H9 (cell line): ENCODE data around the gene PCDHGA2. TPM values are rescaled to one million over a fixed set of nuclear protein-coding genes. Genes with fewer than 3 reads are reported as not detected.

Experiments used
- DNase-seq: peaks from one replicate; pipeline ENCODE4 v3.0.0-alpha.2; 2017
- H2AFZ ChIP-seq: one replicate; pipeline ENCODE4 v1.6.1; 2013; ENCODE audit warnings: mild to moderate bottlenecking, low read length, control low read depth, moderate library complexity
- H2AK5ac ChIP-seq: 2 replicates; pipeline ENCODE4 v1.6.1; 2013; ENCODE audit warnings: low read length, control low read depth, mixed read lengths; ENCODE audit not compliant: insufficient read length
- H2BK120ac ChIP-seq: one replicate; pipeline ENCODE4 v1.6.1; 2013; ENCODE audit warnings: low read depth, mild to moderate bottlenecking, low read length, control low read depth, inconsistent platforms; ENCODE audit not compliant: poor library complexity, severe bottlenecking
- H2BK12ac ChIP-seq: 2 replicates; pipeline ENCODE4 v1.6.1; 2013; ENCODE audit warnings: low read length, control low read depth, mixed read lengths, low read depth; ENCODE audit not compliant: insufficient read length
- H2BK15ac ChIP-seq: 2 replicates; pipeline ENCODE4 v1.6.1; 2013; ENCODE audit warnings: low read depth, low read length, control low read depth
- H2BK20ac ChIP-seq: one replicate; pipeline ENCODE4 v1.6.1; 2013; ENCODE audit warnings: low read depth, mild to moderate bottlenecking, low read length, control low read depth, inconsistent platforms; ENCODE audit not compliant: poor library complexity, severe bottlenecking
- H2BK5ac ChIP-seq: 2 replicates; pipeline ENCODE4 v1.6.1; 2013; ENCODE audit warnings: low read length, control low read depth, mixed read lengths; ENCODE audit not compliant: insufficient read length
- H3K14ac ChIP-seq: 2 replicates; pipeline ENCODE4 v1.6.1; 2013; ENCODE audit warnings: low read length, control low read depth; ENCODE audit not compliant: insufficient read depth
- H3K18ac ChIP-seq: 2 replicates; pipeline ENCODE4 v1.6.1; 2013; ENCODE audit warnings: low read depth, mild to moderate bottlenecking, mixed read lengths, low read length, control low read depth; ENCODE audit not compliant: insufficient read length
- H3K23ac ChIP-seq: 2 replicates; pipeline ENCODE4 v1.6.1; 2013; ENCODE audit warnings: low read length, control low read depth, mixed read lengths, low read depth; ENCODE audit not compliant: insufficient read length
- H3K23me2 ChIP-seq: 2 replicates; pipeline ENCODE4 v1.6.1; 2013; ENCODE audit warnings: low read depth, mild to moderate bottlenecking, mixed read lengths, low read length, control low read depth; ENCODE audit not compliant: insufficient read length, poor library complexity, severe bottlenecking
- H3K27ac ChIP-seq: 2 replicates; pipeline ENCODE4 v1.5.1; 2013; ENCODE audit warnings: low read length, control low read depth, mixed read lengths, low read depth; ENCODE audit not compliant: insufficient read length
- H3K27me3 ChIP-seq: 2 replicates; pipeline ENCODE4 v1.6.1; 2013; ENCODE audit warnings: low read length, control low read depth, inconsistent platforms; ENCODE audit not compliant: insufficient read depth
- H3K4ac ChIP-seq: 2 replicates; pipeline ENCODE4 v1.6.1; 2013; ENCODE audit warnings: low read depth, mild to moderate bottlenecking, control low read depth, inconsistent platforms, low read length, moderate library complexity
- H3K4me1 ChIP-seq: 2 replicates; pipeline ENCODE4 v1.6.1; 2013; ENCODE audit warnings: low read length, control low read depth, inconsistent platforms; ENCODE audit not compliant: insufficient read depth
- H3K4me2 ChIP-seq: 2 replicates; pipeline ENCODE4 v1.6.1; 2013; ENCODE audit warnings: low read length, control low read depth, mixed read lengths; ENCODE audit not compliant: insufficient read length, insufficient read depth
- H3K56ac ChIP-seq: 2 replicates; pipeline ENCODE4 v1.6.1; 2013; ENCODE audit warnings: low read depth, mild to moderate bottlenecking, mixed read lengths, low read length, control low read depth; ENCODE audit not compliant: insufficient read length
- H3K79me1 ChIP-seq: 2 replicates; pipeline ENCODE4 v1.6.1; 2013; ENCODE audit warnings: low read depth, mild to moderate bottlenecking, moderate library complexity, low read length, control low read depth, inconsistent platforms; ENCODE audit not compliant: insufficient read depth, poor library complexity, severe bottlenecking
- H3K79me2 ChIP-seq: 2 replicates; pipeline ENCODE4 v1.6.1; 2013; ENCODE audit warnings: low read length, control low read depth, inconsistent platforms; ENCODE audit not compliant: insufficient read depth
- H3K9ac ChIP-seq: 2 replicates; pipeline ENCODE4 v1.6.1; 2013; ENCODE audit warnings: low read length, control low read depth, mixed read lengths; ENCODE audit not compliant: insufficient read length; ENCODE audit errors: extremely low read depth
- H3K9me3 ChIP-seq: one replicate; pipeline ENCODE4 v1.6.1; 2013; ENCODE audit warnings: low read depth, low read length, inconsistent platforms; ENCODE audit not compliant: control insufficient read depth
- H3T11ph ChIP-seq: one replicate; pipeline ENCODE4 v1.6.1; 2013; ENCODE audit warnings: mild to moderate bottlenecking, low read length, control low read depth, inconsistent platforms
- H4K20me1 ChIP-seq: one replicate; pipeline ENCODE4 v1.6.1; 2013; ENCODE audit not compliant: control insufficient read depth, insufficient read length, insufficient read depth
- H4K5ac ChIP-seq: 2 replicates; pipeline ENCODE4 v1.6.1; 2013; ENCODE audit warnings: low read depth, mild to moderate bottlenecking, mixed read lengths, low read length, control low read depth; ENCODE audit not compliant: insufficient read length
- H4K8ac ChIP-seq: replicated peaks from 2 replicates; pipeline ENCODE4 v1.6.1; 2013; ENCODE audit warnings: low read length, control low read depth, mixed read lengths, low read depth; ENCODE audit not compliant: insufficient read length
- H4K91ac ChIP-seq: 2 replicates; pipeline ENCODE4 v1.6.1; 2013; ENCODE audit warnings: low read depth, mild to moderate bottlenecking, moderate library complexity, mixed read lengths, low read length, control low read depth; ENCODE audit not compliant: insufficient read length
- H3K27ac Mint-ChIP-seq, 3 experiments: 2 replicates in 2 of 3; 3 replicates in 1 of 3; pipeline ENCODE4 v1.8.0; 2020 to 2021; ENCODE audit warnings: mixed read lengths in 3 of 3, mild to moderate bottlenecking in 1 of 3, moderate library complexity in 1 of 3
- H3K27me3 Mint-ChIP-seq: 2 replicates; pipeline ENCODE4 v1.8.0; 2021; ENCODE audit warnings: low read depth, mild to moderate bottlenecking, moderate library complexity, mixed read lengths
- H3K36me3 Mint-ChIP-seq, 3 experiments: 2 replicates in 2 of 3; 3 replicates in 1 of 3; pipeline ENCODE4 v1.8.0; 2020 to 2021; ENCODE audit warnings: low read depth in 3 of 3, mixed read lengths in 3 of 3; ENCODE audit not compliant: insufficient read depth in 1 of 3
- H3K4me1 Mint-ChIP-seq, 2 experiments: 2 replicates each; pipeline ENCODE4 v1.8.0; 2020; ENCODE audit warnings: mixed read lengths in 2 of 2
- H3K4me3 Mint-ChIP-seq, 2 experiments: 2 replicates in 1 of 2; 3 replicates in 1 of 2; pipeline ENCODE4 v1.8.0; 2020 to 2021; ENCODE audit warnings: mild to moderate bottlenecking in 2 of 2, mixed read lengths in 2 of 2, moderate library complexity in 1 of 2
- H3K9me3 Mint-ChIP-seq, 2 experiments: 2 replicates in 1 of 2; 3 replicates in 1 of 2; pipeline ENCODE4 v1.8.0; 2020; ENCODE audit warnings: mild to moderate bottlenecking in 2 of 2, mixed read lengths in 2 of 2, moderate library complexity in 1 of 2
- CTCF ChIP-seq: fragments of 200-600 bp; sonication (generic); conservative IDR thresholded peaks from 3 replicates; pipeline ENCODE4 v1.8.0; 2021; ENCODE audit warnings: antibody characterized with exemption, mild to moderate bottlenecking
- WGBS: extraction: QIAGEN DNeasy Blood & Tissue Kit; methylation state at CpG from one replicate; pipeline ENCODE4 v1.1.7; 2013; ENCODE audit warnings: missing lambda C conversion rate, low lambda C conversion rate, mixed read lengths; ENCODE audit not compliant: insufficient read length; ENCODE audit errors: extremely low coverage; 5-methylcytosine and 5-hydroxymethylcytosine counted together
- total RNA-seq: library from RNA; stranded (reverse); gene quantifications from 2 replicates; pipeline ENCODE4 v1.2.1, GENCODE V29; 2021

Gene PCDHGA2
- total RNA-seq, 1 experiment from 2014 or later, result 0.90 TPM

- H4K20me1 ChIP-seq, result no peaks in the 10 kb centered on the region
- peaks cover 14 to 50% of the 10 kb centered on the region in 2 experiments; a peak in 4 of 5 replicates for H3K9me3 Mint-ChIP-seq
- no peak within 1 kb of the TSS for H3K14ac ChIP-seq
- no peak for DNase-seq
- TF ChIP-seq CTCF, result no peak
- H3K79me2 ChIP-seq, result no peaks in the 10 kb centered on the region; the same call in 1 of the 2 replicates
- no peak within 1 kb of the TSS for H4K91ac ChIP-seq
- H3K27me3 Mint-ChIP-seq, result no peaks in the 10 kb centered on the region
- no peak within 1 kb of the TSS for H2AK5ac ChIP-seq
- H3K4ac ChIP-seq, result no peak within 1 kb of the TSS
- H3T11ph ChIP-seq, result no peak within 1 kb of the TSS
- no peak within 1 kb of the TSS for H3K27ac ChIP-seq
- peak within 1 kb of the TSS in 1 of 3 experiments; percentile 52; a peak in 1 of 7 replicates for H3K27ac Mint-ChIP-seq
- H2BK120ac ChIP-seq, result no peak within 1 kb of the TSS
- no peak within 1 kb of the TSS for H3K18ac ChIP-seq
- H3K4me2 ChIP-seq, result no peak within 1 kb of the TSS
- H2BK15ac ChIP-seq, result no peak within 1 kb of the TSS
- WGBS, result no CpG with 5 or more reads among the region's 36 CpGs
- H2BK20ac ChIP-seq, result no peak within 1 kb of the TSS
- no peak within 1 kb of the TSS for H4K8ac ChIP-seq
- no peak within 1 kb of the TSS for H3K23ac ChIP-seq
- no peaks in the 10 kb centered on the region for H3K27me3 ChIP-seq
- H3K56ac ChIP-seq, result no peak within 1 kb of the TSS
- H3K4me1 Mint-ChIP-seq, result no peaks in the 10 kb centered on the region
- H3K4me1 ChIP-seq, result no peaks in the 10 kb centered on the region
- H3K23me2 ChIP-seq, result no peaks in the 10 kb centered on the region
- H2AFZ ChIP-seq, result no peak within 1 kb of the TSS
- H4K5ac ChIP-seq, result no peak within 1 kb of the TSS
- H2BK5ac ChIP-seq, result no peak within 1 kb of the TSS
- no peak within 1 kb of the TSS for H3K9ac ChIP-seq
- H3K4me3 Mint-ChIP-seq, result no peak within 1 kb of the TSS
- H2BK12ac ChIP-seq, result no peak within 1 kb of the TSS
- no peaks in the 10 kb centered on the region for H3K9me3 ChIP-seq
- H3K79me1 ChIP-seq, result no peaks in the 10 kb centered on the region
- H3K36me3 Mint-ChIP-seq, result peaks cover 0 to 2% (median 0%) of the 10 kb centered on the region in 3 experiments; a peak in 3 of 7 replicates
Observed at GRCh38 chr5:141303756-141304155, 34.8 kb upstream of the PCDHGA2 start, which contains the start of gene SLC25A2. TSS of gene SLC25A2 (minus strand) at chr5:141304049. CDS start at chr5:141303865, 184 bp downstream.
